HG03521 (cell line): Measurements from ENCODE around the gene WDR44.
"Not testable (repeated sequence)": the region's sequence is repeated elsewhere in the genome, so short reads cannot be mapped to it uniquely, and the experiment has no call there.

Source experiments
- ATAC-seq: cut with Tn5 transposase; IDR thresholded peaks from one replicate; pipeline ENCODE4 v1.9.1; 2021; ENCODE audit warnings: mild to moderate bottlenecking, moderate library complexity; ENCODE audit not compliant: unreplicated experiment

WDR44 gene

GRCh38 chrX:118345464-118346257 lies at the start of gene WDR44:
Gene WDR44, plus strand, starts transcription at chrX:118346106. Its CDS starts 398 bp downstream, at chrX:118346504.
- ATAC-seq, result peak; percentile 92

- ATAC-seq, result not testable (repeated sequence)
Measured at GRCh38 chrX:118305827-118306226, 40.1 kb upstream of the WDR44 start.

GRCh38 chrX:118315529-118315928 lies 30.4 kb upstream of the WDR44 start:
- ATAC-seq, result no peak

- no peak for ATAC-seq
Measured at GRCh38 chrX:118324588-118324987, 21.3 kb upstream of the WDR44 start.

- no peak for ATAC-seq
Measured at GRCh38 chrX:118325453-118325852, 20.5 kb upstream of the WDR44 start.

GRCh38 chrX:118329175-118329574 lies 16.7 kb upstream of the WDR44 start:
- ATAC-seq, result no peak

GRCh38 chrX:118337687-118338086 lies 8.2 kb upstream of the WDR44 start:
- no peak for ATAC-seq

GRCh38 chrX:118338930-118339329 lies 7.0 kb upstream of the WDR44 start:
- no peak for ATAC-seq

- ATAC-seq, result no peak
Measured at GRCh38 chrX:118345045-118345463, 852 bp upstream of the WDR44 start.

- peak; percentile 17 for ATAC-seq
Measured at GRCh38 chrX:118346258-118347094, 570 bp downstream of the WDR44 start.

- no peak for ATAC-seq
Measured at GRCh38 chrX:118347131-118347530, 1.2 kb downstream of the WDR44 start.

GRCh38 chrX:118347736-118348135 lies 1.8 kb downstream of the WDR44 start:
- ATAC-seq, result no peak

GRCh38 chrX:118348186-118348810 lies 2.4 kb downstream of the WDR44 start:
- no peak for ATAC-seq

GRCh38 chrX:118349188-118349587 lies 3.3 kb downstream of the WDR44 start:
- no peak for ATAC-seq

- ATAC-seq, result no peak
Measured at GRCh38 chrX:118350221-118350620, 4.3 kb downstream of the WDR44 start.

- no peak for ATAC-seq
Measured at GRCh38 chrX:118350706-118351105, 4.8 kb downstream of the WDR44 start.

- no peak for ATAC-seq
Measured at GRCh38 chrX:118352566-118352965, 6.7 kb downstream of the WDR44 start.

- ATAC-seq, result no peak
Measured at GRCh38 chrX:118353081-118353850, 7.4 kb downstream of the WDR44 start.

- no peak for ATAC-seq
Measured at GRCh38 chrX:118355225-118355920, 9.5 kb downstream of the WDR44 start.

- no peak for ATAC-seq
Measured at GRCh38 chrX:118356154-118356701, 10.3 kb downstream of the WDR44 start.
